ENCODE measurements around the gene KPNB1.

Gene KPNB1

GRCh38 chr17:47663912-47664623 lies 14.3 kb downstream of the KPNB1 start:
- TF ChIP-seq NFIC (IDR thresholded peaks at IDR 0.05) (no peak), RAD21 (IDR thresholded peaks at IDR 0.05; ENCODE audit: low read depth) (peak; percentile 25; the same call in 1 of the 2 replicates)

- TF ChIP-seq TCF12 (IDR thresholded peaks at IDR 0.05; ENCODE audit: low read depth) (no peak), CREB1 (IDR thresholded peaks at IDR 0.05; ENCODE audit: low read depth) (no peak), CEBPB (IDR thresholded peaks at IDR 0.05) (no peak)
Measured at GRCh38 chr17:47664624-47664941, 14.9 kb downstream of the KPNB1 start.

DNA sequence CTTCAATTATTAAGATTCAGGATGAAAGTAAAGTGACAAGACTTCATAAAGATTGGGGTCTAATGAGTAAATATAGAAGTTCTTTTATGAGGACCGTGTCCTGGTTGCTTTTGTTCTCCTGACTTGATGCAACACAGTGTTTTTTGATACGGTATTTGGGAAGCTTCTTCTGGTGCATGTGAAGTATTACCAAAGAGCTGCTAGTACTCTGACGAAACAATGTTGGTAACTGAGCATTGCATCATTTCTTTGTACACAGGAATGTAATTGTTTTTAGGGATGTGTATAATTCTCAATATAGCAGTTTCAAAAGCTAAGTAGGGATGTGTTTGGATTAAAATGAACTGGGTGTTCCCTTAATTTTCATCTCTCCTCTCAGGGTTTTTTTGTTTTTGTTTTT lies 15.9 kb downstream of the KPNB1 start:
- TF ChIP-seq TCF12 (IDR thresholded peaks at IDR 0.05; ENCODE audit: low read depth) = no peak
- no peak for TF ChIP-seq TAF1 (IDR thresholded peaks at IDR 0.05; ENCODE audit: low read depth)
- TF ChIP-seq REST (IDR thresholded peaks at IDR 0.05; ENCODE audit: low read depth) = no peak
- TF ChIP-seq EGR1 (IDR thresholded peaks at IDR 0.05) = no peak
- TF ChIP-seq FOXM1 (IDR thresholded peaks at IDR 0.05; ENCODE audit: borderline replicate concordance, low read depth) = no peak
- no peak for TF ChIP-seq CREB1 (IDR thresholded peaks at IDR 0.05; ENCODE audit: low read depth)
- TF ChIP-seq EP300 (IDR thresholded peaks at IDR 0.05; ENCODE audit: borderline replicate concordance) = no peak
- TF ChIP-seq CEBPB (IDR thresholded peaks at IDR 0.05) = no peak
- no peak for TF ChIP-seq NFIC (IDR thresholded peaks at IDR 0.05)
- no peak for TF ChIP-seq USF1 (IDR thresholded peaks at IDR 0.05)
- no peak for TF ChIP-seq TEAD4 (IDR thresholded peaks at IDR 0.05)
- TF ChIP-seq ZBTB7A (IDR thresholded peaks at IDR 0.05; ENCODE audit: low read depth) = no peak
- no peak for TF ChIP-seq YY1 (IDR thresholded peaks at IDR 0.05; ENCODE audit: low read depth)
- TF ChIP-seq RAD21 (IDR thresholded peaks at IDR 0.05; ENCODE audit: low read depth) = no peak
- no peak for TF ChIP-seq MAX (IDR thresholded peaks at IDR 0.05)

DNA sequence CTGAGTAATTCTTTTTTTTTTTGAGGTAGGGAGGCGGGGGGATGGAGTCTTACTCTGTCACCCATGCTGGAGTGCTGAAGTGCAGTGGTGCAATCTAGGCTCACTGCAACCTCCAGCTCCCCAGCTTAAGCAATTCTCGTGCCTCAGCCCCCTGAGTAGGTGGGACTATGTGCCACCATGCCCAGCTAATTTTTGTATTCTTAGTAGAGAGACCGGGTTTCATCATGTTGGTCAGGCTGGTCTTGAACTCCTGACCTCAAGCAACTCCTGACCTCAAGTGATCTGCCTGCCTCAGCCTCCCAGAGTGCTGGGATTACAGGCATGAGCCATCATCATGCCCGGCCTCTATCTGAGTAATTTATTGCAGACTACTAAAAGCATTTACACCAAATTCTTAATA lies 19.4 kb downstream of the KPNB1 start:
- TF ChIP-seq RAD21 (IDR thresholded peaks at IDR 0.05; ENCODE audit: low read depth) (no peak), EP300 (IDR thresholded peaks at IDR 0.05; ENCODE audit: borderline replicate concordance) (no peak)

DNA sequence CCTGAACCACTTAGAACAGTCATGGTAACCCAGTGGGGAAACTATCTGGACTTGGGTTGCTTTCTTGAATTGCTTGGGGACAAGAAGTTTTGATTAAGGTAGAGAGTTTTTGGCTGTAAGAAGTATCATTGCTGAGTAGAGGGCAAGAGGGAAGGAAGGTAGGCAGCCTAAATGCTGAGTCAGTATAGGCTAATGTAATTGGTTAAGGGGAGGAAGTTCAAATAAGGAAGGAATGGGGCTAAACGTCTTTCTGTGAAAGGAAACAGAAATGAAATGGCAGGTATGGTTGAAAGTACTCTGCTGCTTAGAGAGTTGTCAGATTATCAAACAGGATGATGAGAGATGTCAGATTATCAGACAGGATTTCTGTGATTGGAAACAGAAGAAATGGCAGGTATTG lies 20.3 kb downstream of the KPNB1 start:
- TF ChIP-seq YY1 (IDR thresholded peaks at IDR 0.05; ENCODE audit: low read depth) (no peak), CREB1 (IDR thresholded peaks at IDR 0.05; ENCODE audit: low read depth) (no peak), TAF1 (IDR thresholded peaks at IDR 0.05; ENCODE audit: low read depth) (no peak), MAX (IDR thresholded peaks at IDR 0.05) (no peak), NFIC (IDR thresholded peaks at IDR 0.05) (no peak), RAD21 (IDR thresholded peaks at IDR 0.05; ENCODE audit: low read depth) (no peak), TCF12 (IDR thresholded peaks at IDR 0.05; ENCODE audit: low read depth) (no peak), FOXM1 (IDR thresholded peaks at IDR 0.05; ENCODE audit: borderline replicate concordance, low read depth) (no peak), TEAD4 (IDR thresholded peaks at IDR 0.05) (no peak), REST (IDR thresholded peaks at IDR 0.05; ENCODE audit: low read depth) (no peak), USF1 (IDR thresholded peaks at IDR 0.05) (no peak), EP300 (IDR thresholded peaks at IDR 0.05; ENCODE audit: borderline replicate concordance) (no peak), ZBTB7A (IDR thresholded peaks at IDR 0.05; ENCODE audit: low read depth) (no peak)

- TF ChIP-seq FOXM1 (IDR thresholded peaks at IDR 0.05; ENCODE audit: borderline replicate concordance, low read depth) = no peak
- TF ChIP-seq EGR1 (IDR thresholded peaks at IDR 0.05) = no peak
- no peak for TF ChIP-seq EP300 (IDR thresholded peaks at IDR 0.05; ENCODE audit: borderline replicate concordance)
- no peak for TF ChIP-seq USF1 (IDR thresholded peaks at IDR 0.05)
- no peak for TF ChIP-seq TEAD4 (IDR thresholded peaks at IDR 0.05)
- no peak for TF ChIP-seq NFIC (IDR thresholded peaks at IDR 0.05)
- TF ChIP-seq CEBPB (IDR thresholded peaks at IDR 0.05) = no peak
- TF ChIP-seq MAX (IDR thresholded peaks at IDR 0.05) = no peak
- no peak for TF ChIP-seq YY1 (IDR thresholded peaks at IDR 0.05; ENCODE audit: low read depth)
- no peak for TF ChIP-seq TCF12 (IDR thresholded peaks at IDR 0.05; ENCODE audit: low read depth)
- TF ChIP-seq ZBTB7A (IDR thresholded peaks at IDR 0.05; ENCODE audit: low read depth) = no peak
- no peak for TF ChIP-seq RAD21 (IDR thresholded peaks at IDR 0.05; ENCODE audit: low read depth)
- no peak for TF ChIP-seq TAF1 (IDR thresholded peaks at IDR 0.05; ENCODE audit: low read depth)
- TF ChIP-seq CREB1 (IDR thresholded peaks at IDR 0.05; ENCODE audit: low read depth) = no peak
- no peak for TF ChIP-seq REST (IDR thresholded peaks at IDR 0.05; ENCODE audit: low read depth)
Measured at GRCh38 chr17:47674499-47674898, 24.8 kb downstream of the KPNB1 start.

Data from Ishikawa (cell line).